ENCODE measurements around the gene SPDYE1. TPM values are rescaled to one million over a fixed set of nuclear protein-coding genes. Genes with fewer than 3 reads are reported as not detected.
"Not testable (repeated sequence)": the region's sequence is repeated elsewhere in the genome, so short reads cannot be mapped to it uniquely, and the experiment has no call there.

Gene SPDYE1
- total RNA-seq, 1 donor from 2014 or later = not detected

DNA sequence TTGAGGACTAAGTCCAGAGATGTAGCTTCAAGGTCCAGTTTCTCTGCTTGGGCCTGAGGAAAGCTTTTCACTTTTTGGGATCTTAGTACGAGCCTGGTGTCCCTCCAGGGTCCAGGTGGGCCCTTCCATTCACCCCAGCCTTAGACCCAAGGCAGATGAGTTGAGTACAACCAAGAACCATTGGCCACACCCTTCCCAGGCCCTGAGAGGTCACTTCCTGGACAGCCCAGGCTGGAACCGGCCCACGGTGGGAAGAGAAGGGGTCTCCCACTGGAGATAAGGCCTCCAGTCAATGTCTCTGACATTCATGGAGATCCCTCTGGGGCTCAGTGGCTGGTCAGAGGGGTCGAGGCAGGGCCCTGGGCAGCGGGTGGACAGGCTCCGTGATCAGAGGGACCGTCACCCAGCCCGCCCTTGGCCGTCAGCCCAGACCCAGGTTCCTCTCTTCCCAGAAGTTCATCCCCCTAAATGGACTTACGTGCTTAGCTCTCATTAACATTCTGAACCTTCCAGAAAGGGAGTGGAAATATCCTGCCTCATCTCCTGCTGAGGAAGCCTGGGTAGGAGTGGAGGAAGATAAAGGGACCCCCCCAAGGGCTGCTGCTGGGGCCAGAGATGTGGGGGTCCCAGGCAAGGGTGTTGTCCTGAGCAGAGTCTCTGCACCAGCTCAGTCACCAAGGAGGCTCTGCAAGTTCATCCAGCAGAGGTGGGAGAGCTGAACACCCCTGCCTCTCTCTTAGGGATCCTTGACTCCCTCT is 22.8 kb upstream of the SPDYE1 start:
- not testable (repeated sequence) for DNase-seq (ENCODE audit: low read depth); H3K4me3 ChIP-seq (ENCODE audit: low read depth, low read length)

DNA sequence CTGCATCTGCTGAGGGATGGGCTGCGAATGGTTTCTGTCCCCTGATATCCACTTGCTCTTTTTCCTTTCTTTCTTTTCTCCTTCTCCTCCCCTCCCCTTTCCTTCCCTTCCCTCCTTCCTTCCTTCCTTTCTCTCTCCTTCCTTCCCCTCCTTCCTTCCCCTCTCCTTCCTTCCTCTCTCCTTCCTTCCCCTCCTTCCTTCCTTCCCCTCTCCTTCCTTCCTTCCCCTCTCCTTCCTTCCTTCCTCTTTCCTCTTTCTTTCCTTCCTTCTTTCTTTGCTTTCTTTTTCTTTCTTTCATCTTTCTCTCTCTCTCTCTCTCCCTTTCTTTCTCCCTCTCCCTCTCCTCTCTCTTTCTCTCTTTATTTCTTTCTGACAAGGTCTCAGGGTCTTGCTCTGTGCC is 20.2 kb upstream of the SPDYE1 start:
- H3K4me3 ChIP-seq (ENCODE audit: low read depth, low read length) = no peak overlapping the region
- DNase-seq (ENCODE audit: low read depth) = no peak
- TF ChIP-seq, protein P1, sequence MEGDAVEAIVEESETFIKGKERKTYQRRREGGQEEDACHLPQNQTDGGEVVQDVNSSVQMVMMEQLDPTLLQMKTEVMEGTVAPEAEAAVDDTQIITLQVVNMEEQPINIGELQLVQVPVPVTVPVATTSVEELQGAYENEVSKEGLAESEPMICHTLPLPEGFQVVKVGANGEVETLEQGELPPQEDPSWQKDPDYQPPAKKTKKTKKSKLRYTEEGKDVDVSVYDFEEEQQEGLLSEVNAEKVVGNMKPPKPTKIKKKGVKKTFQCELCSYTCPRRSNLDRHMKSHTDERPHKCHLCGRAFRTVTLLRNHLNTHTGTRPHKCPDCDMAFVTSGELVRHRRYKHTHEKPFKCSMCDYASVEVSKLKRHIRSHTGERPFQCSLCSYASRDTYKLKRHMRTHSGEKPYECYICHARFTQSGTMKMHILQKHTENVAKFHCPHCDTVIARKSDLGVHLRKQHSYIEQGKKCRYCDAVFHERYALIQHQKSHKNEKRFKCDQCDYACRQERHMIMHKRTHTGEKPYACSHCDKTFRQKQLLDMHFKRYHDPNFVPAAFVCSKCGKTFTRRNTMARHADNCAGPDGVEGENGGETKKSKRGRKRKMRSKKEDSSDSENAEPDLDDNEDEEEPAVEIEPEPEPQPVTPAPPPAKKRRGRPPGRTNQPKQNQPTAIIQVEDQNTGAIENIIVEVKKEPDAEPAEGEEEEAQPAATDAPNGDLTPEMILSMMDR (conservative IDR thresholded peaks at IDR 0.05; ENCODE audit: low read depth, low read length) = no peak

DNA sequence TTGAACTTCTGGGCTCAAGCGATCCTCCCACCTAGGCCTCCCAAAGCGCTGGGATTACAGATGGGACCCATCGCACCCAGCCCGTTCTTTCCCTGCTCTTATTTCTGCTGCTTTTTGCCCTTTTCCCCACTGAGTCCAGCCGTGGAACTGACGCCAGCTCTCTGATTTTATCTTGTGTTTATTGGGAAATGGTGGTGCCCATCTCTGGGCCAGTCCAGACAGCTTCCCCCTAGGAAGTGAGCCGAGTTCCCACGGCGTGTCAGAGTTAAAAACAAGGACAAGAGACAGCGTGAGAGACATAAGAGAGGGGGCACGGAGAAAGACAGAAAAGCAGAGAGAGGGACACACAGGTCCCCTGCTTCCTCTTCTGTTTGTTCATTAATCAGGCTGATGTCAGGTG is 19.6 kb upstream of the SPDYE1 start:
- DNase-seq (ENCODE audit: low read depth); H3K4me3 ChIP-seq (ENCODE audit: low read depth, low read length): not testable (repeated sequence)

DNA sequence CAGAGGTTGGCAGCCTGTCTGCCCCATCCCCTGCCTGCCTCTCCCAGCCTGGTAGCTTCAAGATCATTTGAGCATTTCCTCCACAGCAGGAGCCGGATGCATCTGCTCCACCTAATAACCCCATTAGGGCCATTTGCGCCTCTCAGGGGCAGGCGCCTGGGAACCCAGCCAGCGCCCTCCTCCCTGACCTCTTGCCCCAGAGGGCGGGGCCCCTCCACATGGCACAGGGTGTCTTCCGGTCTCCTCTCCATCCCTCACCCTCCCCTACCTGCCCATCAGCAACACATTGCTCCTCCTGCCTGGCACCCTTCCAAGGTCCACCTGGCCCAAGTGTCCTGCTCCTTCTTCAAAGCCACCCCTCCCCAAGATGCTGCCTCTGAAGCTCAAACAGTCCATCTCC is 14.8 kb upstream of the SPDYE1 start:
- not testable (repeated sequence) for H3K4me3 ChIP-seq (ENCODE audit: low read depth, low read length); DNase-seq (ENCODE audit: low read depth)

DNA sequence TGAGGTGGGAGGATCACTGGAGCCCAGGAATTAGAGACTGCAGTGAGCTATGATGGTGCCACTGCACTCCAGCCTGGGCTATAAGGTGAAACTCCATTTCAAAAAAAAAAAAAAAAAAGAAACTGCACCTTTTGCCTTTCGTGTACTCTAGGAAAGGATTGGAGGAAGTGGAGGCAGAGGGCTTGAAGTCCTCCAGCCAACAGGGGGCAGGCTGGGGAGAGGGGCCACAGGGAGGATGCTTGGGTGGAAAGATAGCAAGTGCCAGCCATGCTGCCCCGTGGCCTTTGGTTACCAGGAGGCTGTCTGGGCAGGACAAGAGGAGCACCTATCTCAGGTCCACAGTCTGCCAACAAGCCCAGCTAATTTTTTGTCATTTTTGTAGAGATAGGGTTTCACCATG is 14.0 kb upstream of the SPDYE1 start:
- DNase-seq (ENCODE audit: low read depth) = not testable (repeated sequence)

DNA sequence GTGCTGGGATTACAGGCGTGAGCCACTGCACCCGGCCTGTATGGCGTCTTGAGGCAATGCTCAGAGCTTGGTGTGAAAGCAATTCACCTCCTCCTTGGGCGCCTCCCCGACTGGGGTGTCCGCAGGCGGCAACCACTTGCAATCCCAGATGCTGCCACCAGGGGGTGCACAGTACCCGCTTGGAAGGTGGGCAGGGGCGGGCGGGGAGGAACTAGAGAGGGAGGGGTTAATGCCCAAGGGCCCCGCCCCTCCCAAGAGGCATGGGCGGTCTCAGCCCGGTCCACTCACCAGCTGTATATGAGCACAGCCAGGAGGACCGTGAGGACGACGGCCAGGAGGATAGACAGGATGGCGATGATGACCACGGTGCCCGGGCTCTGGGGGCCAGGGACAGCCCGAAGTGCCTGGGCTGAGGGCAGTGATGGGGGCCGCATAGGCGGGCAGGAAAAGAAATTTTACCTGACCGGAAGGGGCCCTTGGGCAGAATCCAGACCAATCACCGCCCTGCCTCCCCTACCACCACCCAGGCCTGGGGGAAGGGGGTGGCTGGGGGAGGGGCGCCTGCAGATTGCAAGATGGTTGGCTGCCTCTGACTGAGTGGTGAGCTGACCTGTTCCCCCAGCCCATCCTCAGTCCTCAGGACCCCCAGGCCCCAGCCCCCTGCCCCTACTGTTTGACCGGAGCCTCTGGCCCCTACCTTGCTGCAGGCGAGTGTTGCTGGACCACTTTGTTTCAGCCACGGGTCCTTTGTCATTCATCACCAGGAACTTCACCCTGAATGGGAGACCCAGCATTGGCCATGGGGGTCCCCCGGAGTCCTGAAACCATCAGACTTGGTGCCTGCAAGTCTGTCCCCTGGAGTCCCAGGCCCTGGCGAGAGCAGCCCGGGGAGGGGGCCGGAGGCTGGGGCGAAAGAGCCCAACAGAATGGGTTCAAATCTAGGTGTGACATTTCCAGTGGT is 11.5 kb upstream of the SPDYE1 start:
- not testable (repeated sequence) for DNase-seq (ENCODE audit: low read depth); H3K4me3 ChIP-seq (ENCODE audit: low read depth, low read length)
- TF ChIP-seq, protein P1 (conservative IDR thresholded peaks at IDR 0.05; ENCODE audit: low read depth, low read length) = peak; percentile 52

More for the DNA sequence above, 14.0 kb upstream of the SPDYE1 start:
- H3K4me3 ChIP-seq (ENCODE audit: low read depth, low read length) = not testable (repeated sequence)

DNA sequence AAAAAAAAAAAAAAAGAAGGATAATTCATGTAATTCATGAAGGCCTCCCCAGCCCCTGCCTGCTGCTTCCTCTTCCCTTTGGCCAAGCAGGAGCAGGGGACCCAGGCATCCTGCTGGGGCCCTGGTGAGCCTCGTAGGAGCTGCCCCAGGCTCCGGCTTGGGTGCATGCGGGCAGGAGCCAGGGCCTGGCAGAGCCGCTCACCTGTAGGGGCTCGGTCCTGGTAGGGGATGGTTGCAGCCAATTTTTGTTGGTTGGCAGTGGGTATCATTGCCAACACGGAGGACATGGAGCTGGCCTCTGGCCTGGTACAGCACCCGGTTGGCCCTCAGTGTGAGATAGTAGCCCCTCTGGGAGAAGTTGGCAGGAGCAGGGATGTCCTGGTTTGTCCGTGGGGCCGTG is 10.2 kb upstream of the SPDYE1 start:
- DNase-seq (ENCODE audit: low read depth); H3K4me3 ChIP-seq (ENCODE audit: low read depth, low read length): not testable (repeated sequence)

DNA sequence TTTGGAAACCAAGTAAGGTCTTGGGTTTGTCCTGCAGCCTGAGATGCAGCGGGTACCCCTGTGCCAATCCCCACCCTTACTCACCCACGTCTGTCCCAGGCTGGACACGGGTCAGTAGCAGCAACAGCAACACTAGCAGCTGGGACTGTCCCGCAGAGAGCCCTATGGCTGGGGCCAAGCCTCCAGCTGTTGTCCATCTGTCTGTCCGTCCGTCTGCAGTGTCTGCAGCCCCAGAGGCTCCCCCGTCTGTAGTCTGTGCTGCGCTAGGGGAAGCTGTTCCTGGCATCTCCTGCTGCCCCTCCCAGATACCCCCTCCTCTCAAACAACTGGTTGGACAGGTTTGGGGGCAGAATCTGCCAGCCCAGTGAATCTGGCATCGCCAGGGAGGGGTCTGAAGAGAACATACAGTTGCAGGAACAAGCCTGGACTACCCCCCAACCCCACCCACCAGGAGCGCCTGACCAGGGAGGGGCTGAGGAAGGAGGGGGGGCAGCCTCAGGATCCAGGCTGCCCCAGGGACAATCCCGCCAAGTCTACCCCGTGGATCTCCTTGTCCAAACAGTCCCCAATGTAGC is 7.6 kb upstream of the SPDYE1 start:
- not testable (repeated sequence) for H3K4me3 ChIP-seq (ENCODE audit: low read depth, low read length); DNase-seq (ENCODE audit: low read depth)

DNA sequence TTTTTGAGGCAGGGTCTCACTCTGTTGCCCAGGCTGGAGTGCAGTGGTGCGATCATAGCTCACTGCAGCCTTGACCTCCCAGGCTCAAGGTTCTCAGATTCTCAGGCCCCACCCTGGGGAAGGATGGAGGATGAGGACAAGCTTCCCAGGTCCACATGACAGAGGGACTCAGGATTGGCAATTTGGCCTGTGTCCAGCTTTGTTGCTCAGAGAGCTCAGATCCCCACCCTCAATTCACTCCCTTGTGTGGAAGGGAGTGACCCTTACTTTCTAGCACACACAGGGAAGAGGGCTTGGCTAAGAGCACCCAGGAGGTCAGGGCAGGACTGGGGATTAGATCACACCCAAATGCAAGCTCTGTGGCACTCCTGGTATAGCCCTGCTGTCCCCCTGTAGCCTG is 6.9 kb upstream of the SPDYE1 start:
- not testable (repeated sequence) for DNase-seq (ENCODE audit: low read depth); H3K4me3 ChIP-seq (ENCODE audit: low read depth, low read length)

DNA sequence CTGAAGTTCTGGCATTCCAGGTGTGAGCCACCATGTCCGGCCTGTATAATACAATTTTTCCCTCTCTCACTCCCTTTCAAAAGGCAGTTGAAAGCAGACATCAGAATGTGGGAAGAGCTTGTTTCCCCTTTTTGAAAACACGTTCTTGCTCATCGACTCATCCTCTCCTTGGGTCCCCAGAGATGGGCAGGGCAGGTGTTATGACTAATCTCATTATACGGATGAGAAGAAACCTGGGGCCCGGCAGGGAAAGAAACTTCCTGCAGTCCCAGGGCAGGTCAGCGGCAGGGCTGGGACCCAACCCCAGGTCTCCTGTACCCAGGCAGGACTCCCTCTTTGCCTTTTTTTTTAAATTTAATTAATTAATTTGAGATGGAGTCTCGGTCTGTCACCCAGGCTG is 4.8 kb upstream of the SPDYE1 start:
- not testable (repeated sequence) for H3K4me3 ChIP-seq (ENCODE audit: low read depth, low read length)
- DNase-seq (ENCODE audit: low read depth) = peak; percentile 35

DNA sequence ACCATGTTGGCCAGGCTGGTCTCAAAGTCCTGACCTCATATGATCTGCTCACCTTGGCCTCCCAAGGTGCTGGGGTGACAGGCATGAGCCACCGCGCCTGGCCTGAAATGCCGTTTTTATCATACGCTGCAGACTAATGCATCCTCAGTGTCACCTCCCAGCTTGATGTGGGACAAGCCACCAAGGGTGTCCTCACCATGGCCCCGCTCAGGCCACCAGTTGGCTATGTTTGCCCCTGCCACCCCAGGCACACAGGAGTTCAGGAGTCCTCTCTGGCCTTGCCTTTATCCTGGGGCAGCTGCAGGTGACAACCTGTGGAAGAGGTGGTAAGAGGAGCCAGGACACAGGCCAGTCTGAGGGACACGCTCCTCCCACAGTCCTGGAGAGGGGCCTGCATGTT is 3.0 kb upstream of the SPDYE1 start:
- not testable (repeated sequence) for DNase-seq (ENCODE audit: low read depth); H3K4me3 ChIP-seq (ENCODE audit: low read depth, low read length)

DNA sequence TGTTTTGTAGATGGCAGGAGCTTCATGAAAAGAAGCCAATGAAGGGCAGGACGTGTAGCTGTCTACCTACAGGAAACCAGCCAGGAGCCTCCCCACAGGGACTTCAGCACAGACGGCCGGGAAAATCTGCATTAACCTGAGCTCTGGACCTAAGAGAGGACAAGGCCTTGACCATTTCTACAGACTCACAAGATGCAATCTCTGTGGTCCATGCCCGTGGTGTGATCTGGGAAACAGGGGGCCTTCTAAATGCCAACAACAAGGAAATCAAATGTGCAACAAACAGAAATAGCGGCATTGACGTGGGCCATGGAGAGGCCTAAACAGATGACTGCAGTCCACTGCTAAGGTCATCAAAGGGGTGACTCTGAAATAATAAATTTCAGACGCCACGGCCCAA is 14.4 kb downstream of the SPDYE1 start:
- not testable (repeated sequence) for DNase-seq (ENCODE audit: low read depth); H3K4me3 ChIP-seq (ENCODE audit: low read depth, low read length)

DNA sequence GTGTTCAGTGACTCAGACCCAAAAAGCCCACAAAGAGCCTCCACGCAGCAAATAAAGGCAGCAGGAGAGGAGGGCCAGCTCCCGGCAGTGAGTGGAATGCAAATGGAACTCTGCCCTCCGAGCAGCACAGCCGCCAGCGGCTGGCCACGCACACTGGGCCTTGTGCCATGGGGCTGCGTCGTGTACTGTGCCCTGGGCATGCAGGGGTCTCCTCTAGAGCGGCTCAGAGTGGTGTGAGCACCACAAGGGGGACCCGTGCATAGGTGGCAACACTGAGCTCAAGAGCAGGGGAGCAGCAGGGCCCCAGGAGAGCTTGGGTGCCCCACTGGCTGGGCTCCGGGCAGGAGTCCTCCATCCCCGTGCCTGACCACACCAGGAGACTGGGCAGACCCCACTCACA is 17.4 kb downstream of the SPDYE1 start:
- not testable (repeated sequence) for DNase-seq (ENCODE audit: low read depth)

More for the DNA sequence above, 17.4 kb downstream of the SPDYE1 start:
- H3K4me3 ChIP-seq (ENCODE audit: low read depth, low read length) = not testable (repeated sequence)

Measured in epithelial cell of proximal tubule (primary cell).